ENCODE data around the gene DPYSL3. TPM values are rescaled to one million over a fixed set of nuclear protein-coding genes. Genes with fewer than 3 reads are reported as not detected.
A peak's percentile ranks its signal among the peaks of the same experiment; 100 is the strongest.

Gene DPYSL3
- total RNA-seq, 2 donors from 2014 or later: 161 to 255 TPM

- Histone ChIP-seq H3K4me3 (peak overlapping the region; percentile 30), H3K4me1 (ENCODE audit: control insufficient read depth in 1 of 2, low read depth in 2 of 2) (peaks cover 59 to 92% of the 10 kb centered on the region in 2 donors), H3K36me3 (peaks cover 5% of the 10 kb centered on the region), H3K9me3 (no peaks in the 10 kb centered on the region), H3K27me3 (replicated peaks; ENCODE audit: insufficient read depth) (no peaks in the 10 kb centered on the region), H3K27ac (peak overlapping the region; percentile 95 to 96)
- no peak for TF ChIP-seq CTCF (IDR thresholded peaks at IDR 0.05)
- DNase-seq (ENCODE audit: low spot score) (peak; percentile 25), ATAC-seq (ENCODE audit: insufficient number of reproducible peaks, low FRiP score, low read depth) (peak; percentile 78)
These were observed 102.7 kb downstream of the DPYSL3 start for GRCh38 chr5:147407094-147407681.

- TF ChIP-seq CTCF (IDR thresholded peaks at IDR 0.05): no peak
- H3K4me3 ChIP-seq: no peak overlapping the region
- H3K9me3 ChIP-seq: no peaks in the 10 kb centered on the region
- peak overlapping the region; percentile 95 to 96 for H3K27ac ChIP-seq
- ATAC-seq (ENCODE audit: insufficient number of reproducible peaks, low FRiP score, low read depth) (no peak), DNase-seq (ENCODE audit: low spot score) (no peak)
- H3K36me3 ChIP-seq: peaks cover 10% of the 10 kb centered on the region
- no peaks in the 10 kb centered on the region for H3K27me3 ChIP-seq (replicated peaks; ENCODE audit: insufficient read depth)
- H3K4me1 ChIP-seq (ENCODE audit: control insufficient read depth in 1 of 2, low read depth in 2 of 2): peaks cover 55 to 86% of the 10 kb centered on the region in 2 donors
These were observed 103.2 kb downstream of the DPYSL3 start for GRCh38 chr5:147406636-147407035.

GRCh38 chr5:147404706-147405105, 105.2 kb downstream of the DPYSL3 start:
- Histone ChIP-seq H3K4me1 (ENCODE audit: control insufficient read depth in 1 of 2, low read depth in 2 of 2) (peaks cover 47 to 77% of the 10 kb centered on the region in 2 donors), H3K27ac (peak overlapping the region; percentile 95 to 96), H3K36me3 (peaks cover 25% of the 10 kb centered on the region), H3K9me3 (no peaks in the 10 kb centered on the region), H3K27me3 (replicated peaks; ENCODE audit: insufficient read depth) (no peaks in the 10 kb centered on the region), H3K4me3 (no peak overlapping the region)
- DNase-seq (ENCODE audit: low spot score) (no peak), ATAC-seq (ENCODE audit: insufficient number of reproducible peaks, low FRiP score, low read depth) (no peak)
- no peak for TF ChIP-seq CTCF (IDR thresholded peaks at IDR 0.05)

GRCh38 chr5:147403651-147404640, 105.9 kb downstream of the DPYSL3 start:
- ATAC-seq (ENCODE audit: insufficient number of reproducible peaks, low FRiP score, low read depth): peak; percentile 92
- peak; percentile 81 for DNase-seq (ENCODE audit: low spot score)
- no peaks in the 10 kb centered on the region for H3K27me3 ChIP-seq (replicated peaks; ENCODE audit: insufficient read depth)
- peak overlapping the region; percentile 95 to 96 for H3K27ac ChIP-seq
- H3K4me3 ChIP-seq: peak overlapping the region; percentile 51
- peaks cover 31% of the 10 kb centered on the region for H3K36me3 ChIP-seq
- peaks cover 47 to 69% of the 10 kb centered on the region in 2 donors for H3K4me1 ChIP-seq (ENCODE audit: control insufficient read depth in 1 of 2, low read depth in 2 of 2)
- TF ChIP-seq CTCF (IDR thresholded peaks at IDR 0.05): no peak
- H3K9me3 ChIP-seq: no peaks in the 10 kb centered on the region

GRCh38 chr5:147400881-147401280, 109.0 kb downstream of the DPYSL3 start:
- Histone ChIP-seq H3K27me3 (replicated peaks; ENCODE audit: insufficient read depth) (no peaks in the 10 kb centered on the region), H3K4me3 (no peak overlapping the region), H3K36me3 (peaks cover 48% of the 10 kb centered on the region), H3K27ac (peak overlapping the region; percentile 20 to 53), H3K4me1 (ENCODE audit: control insufficient read depth in 1 of 2, low read depth in 2 of 2) (peaks cover 28 to 40% of the 10 kb centered on the region in 2 donors), H3K9me3 (no peaks in the 10 kb centered on the region)
- DNase-seq (ENCODE audit: low spot score) (no peak), ATAC-seq (ENCODE audit: insufficient number of reproducible peaks, low FRiP score, low read depth) (no peak)
- TF ChIP-seq CTCF (IDR thresholded peaks at IDR 0.05): no peak
